OCI-LY3 (cell line): ENCODE results near the gene KLKB1.

Experiments
- H2AFZ ChIP-seq: fragments of 200-600, 300-600 bp; shearing (Covaris generic); 2 replicates; pipeline ENCODE4 v1.6.0; 2014; ENCODE audit warnings: antibody characterized with exemption, low read depth, low read length
- H3K27ac ChIP-seq: fragments of 200-600, 300-600 bp; sonication (generic); 2 replicates; pipeline ENCODE4 v1.5.1; 2014; ENCODE audit warnings: mild to moderate bottlenecking, low read length, moderate library complexity, mixed read lengths
- H3K27me3 ChIP-seq: fragments of 200-600, 300-600 bp; sonication (generic); 2 replicates; pipeline ENCODE4 v1.6.1; 2014; ENCODE audit warnings: low read depth, low read length, mixed read lengths
- H3K36me3 ChIP-seq: fragments of 200-600, 300-600 bp; sonication (generic); replicated peaks from 2 replicates; pipeline ENCODE3; 2014; ENCODE audit warnings: low read depth, low read length, mixed read lengths
- H3K4me1 ChIP-seq: fragments of 300-600, 200-600 bp; sonication (generic); 2 replicates; pipeline ENCODE4 v1.6.1; 2014; ENCODE audit warnings: low read length, mixed read lengths
- H3K4me2 ChIP-seq: fragments of 200-600, 300-600 bp; sonication (generic); 2 replicates; pipeline ENCODE4 v1.6.1; 2014; ENCODE audit warnings: low read length, mixed read lengths
- H3K4me3 ChIP-seq: fragments of 300-600, 200-600 bp; sonication (generic); 2 replicates; pipeline ENCODE4 v1.5.1; 2014; ENCODE audit warnings: antibody characterized with exemption, mild to moderate bottlenecking, low read length, moderate library complexity
- H3K79me2 ChIP-seq: fragments of 300-600, 200-600 bp; shearing (Covaris generic); 2 replicates; pipeline ENCODE4 v1.6.1; 2014; ENCODE audit warnings: mild to moderate bottlenecking, low read length, mixed read lengths
- H3K9ac ChIP-seq: fragments of 300-600, 200-600 bp; shearing (Covaris generic); 2 replicates; pipeline ENCODE4 v1.6.0; 2014; ENCODE audit warnings: mild to moderate bottlenecking, low read length, moderate library complexity
- H3K9me3 ChIP-seq: fragments of 200-600, 300-600 bp; shearing (Covaris generic); 2 replicates; pipeline ENCODE4 v1.6.1; 2014; ENCODE audit warnings: low read length, mixed read lengths; ENCODE audit not compliant: insufficient read depth
- H4K20me1 ChIP-seq: fragments of 200-600, 300-600 bp; sonication (generic); 2 replicates; pipeline ENCODE4 v1.6.1; 2016; ENCODE audit warnings: low read length, mixed read lengths; ENCODE audit not compliant: insufficient read depth
- CTCF ChIP-seq: fragments of 200-600, 300-600 bp; sonication (generic); IDR thresholded peaks from 2 replicates; pipeline ENCODE4 v1.5.1; 2014; ENCODE audit warnings: antibody characterized with exemption, low read length, low read depth
- EZH2phosphoT487 ChIP-seq: fragments of 200-600 bp; shearing (Covaris generic); IDR thresholded peaks from 2 replicates; pipeline ENCODE4 v1.6.1; 2018; ENCODE audit warnings: antibody characterized with exemption, mixed run types, low read depth

KLKB1 gene

GRCh38 chr4:186297013-186297645 is 69.8 kb downstream of the KLKB1 start:
- TF ChIP-seq EZH2phosphoT487 (no peak), CTCF (peak; percentile 42; the same call in 1 of the 2 replicates)
- H3K27me3 ChIP-seq, result no peaks in the 10 kb centered on the region
- H3K4me1 ChIP-seq, result no peaks in the 10 kb centered on the region
- no peak overlapping the region for H3K4me3 ChIP-seq
- H3K4me2 ChIP-seq, result no peak overlapping the region
- no peak overlapping the region for H3K27ac ChIP-seq
- H2AFZ ChIP-seq, result no peak overlapping the region
- H3K9me3 ChIP-seq, result no peaks in the 10 kb centered on the region
- H3K79me2 ChIP-seq, result no peaks in the 10 kb centered on the region
- H4K20me1 ChIP-seq, result no peaks in the 10 kb centered on the region
- H3K9ac ChIP-seq, result no peak overlapping the region
- no peaks in the 10 kb centered on the region for H3K36me3 ChIP-seq

DNA sequence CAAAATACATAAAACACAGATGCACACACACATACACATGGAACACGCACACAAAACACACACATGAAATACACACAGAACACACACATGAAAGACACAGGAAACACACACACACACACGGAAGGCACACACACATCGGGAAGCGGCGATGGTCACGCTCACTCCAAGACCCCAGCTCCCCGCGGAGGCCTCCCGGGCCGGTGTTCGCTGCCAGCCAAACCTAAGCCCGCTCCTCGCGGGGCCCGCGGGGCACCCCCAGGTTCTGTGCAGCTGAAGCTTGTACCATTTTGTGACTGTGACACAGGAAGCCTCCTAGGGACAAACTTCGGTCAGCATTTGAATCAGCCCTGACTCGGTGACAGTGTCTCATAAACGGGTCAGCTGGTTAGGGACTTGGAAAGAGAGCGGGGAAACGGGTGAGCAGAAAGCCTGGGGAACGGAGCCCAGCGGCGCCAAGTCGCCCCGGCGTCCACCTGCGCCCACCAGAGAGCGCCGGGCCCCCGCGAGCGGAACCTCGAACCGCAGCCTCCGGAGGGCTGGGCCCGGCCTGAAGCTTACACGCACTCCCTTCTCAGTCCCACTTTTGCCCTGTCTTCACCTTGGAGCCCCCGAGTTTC is 70.8 kb downstream of the KLKB1 start:
- TF ChIP-seq CTCF (no peak), EZH2phosphoT487 (no peak)
- H3K79me2 ChIP-seq, result no peaks in the 10 kb centered on the region
- no peaks in the 10 kb centered on the region for H3K4me1 ChIP-seq
- no peak overlapping the region for H3K4me3 ChIP-seq
- no peaks in the 10 kb centered on the region for H4K20me1 ChIP-seq
- no peaks in the 10 kb centered on the region for H3K36me3 ChIP-seq
- H3K4me2 ChIP-seq, result no peak overlapping the region
- H3K9me3 ChIP-seq, result no peaks in the 10 kb centered on the region
- no peak overlapping the region for H2AFZ ChIP-seq
- H3K9ac ChIP-seq, result no peak overlapping the region
- H3K27me3 ChIP-seq, result no peaks in the 10 kb centered on the region
- H3K27ac ChIP-seq, result no peak overlapping the region

- TF ChIP-seq CTCF (no peak), EZH2phosphoT487 (no peak)
- Histone ChIP-seq H3K36me3 (no peaks in the 10 kb centered on the region), H3K4me2 (no peak overlapping the region)
These were observed 72.0 kb downstream of the KLKB1 start for GRCh38 chr4:186299291-186299690.

DNA sequence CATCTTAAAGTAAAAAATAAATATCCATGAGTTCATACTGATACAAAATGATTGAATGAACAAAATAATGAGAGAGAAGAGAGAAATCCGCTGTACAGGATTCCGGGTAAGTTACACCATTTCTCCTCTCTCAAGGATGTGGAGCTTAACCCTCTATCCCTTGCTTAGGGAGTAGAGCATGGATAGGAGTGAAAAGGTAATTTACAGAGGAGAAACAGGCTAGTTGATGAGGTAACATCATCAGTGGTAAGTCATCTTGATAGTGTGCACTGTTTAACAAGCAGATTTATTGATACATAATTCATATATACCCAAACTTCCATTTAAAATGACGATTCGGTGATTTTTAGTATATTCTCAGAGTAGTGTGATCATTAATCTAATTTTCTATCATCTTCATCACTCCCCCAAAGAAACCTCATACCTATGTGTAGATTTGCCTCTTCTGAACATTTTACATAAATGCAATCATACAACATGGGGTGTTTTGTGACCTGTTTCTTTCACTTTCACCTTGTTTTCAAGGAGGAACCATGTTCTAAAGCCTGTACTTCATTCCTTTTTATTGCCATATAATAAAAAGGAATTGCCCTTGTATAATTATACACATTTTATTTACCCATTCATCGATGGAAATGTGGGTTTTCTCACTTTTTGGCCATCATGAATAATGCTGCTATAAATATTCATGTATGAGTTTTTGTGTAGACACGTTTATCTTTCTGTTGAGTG is 73.5 kb downstream of the KLKB1 start:
- H3K4me2 ChIP-seq, result no peak overlapping the region
- no peak overlapping the region for H3K4me3 ChIP-seq
- H3K9me3 ChIP-seq, result no peaks in the 10 kb centered on the region

More at GRCh38 chr4:186299291-186299690, 72.0 kb downstream of the KLKB1 start:
- Histone ChIP-seq H3K9me3 (no peaks in the 10 kb centered on the region), H3K4me1 (no peaks in the 10 kb centered on the region), H3K27me3 (no peaks in the 10 kb centered on the region), H3K79me2 (no peaks in the 10 kb centered on the region), H3K27ac (no peak overlapping the region), H4K20me1 (no peaks in the 10 kb centered on the region), H3K9ac (no peak overlapping the region), H3K4me3 (no peak overlapping the region), H2AFZ (no peak overlapping the region)

More for the DNA sequence above, 73.5 kb downstream of the KLKB1 start:
- Histone ChIP-seq H3K79me2 (no peaks in the 10 kb centered on the region), H2AFZ (no peak overlapping the region), H3K27ac (no peak overlapping the region), H3K27me3 (no peaks in the 10 kb centered on the region), H3K36me3 (no peaks in the 10 kb centered on the region), H3K9ac (no peak overlapping the region), H4K20me1 (no peaks in the 10 kb centered on the region), H3K4me1 (no peaks in the 10 kb centered on the region)
- TF ChIP-seq CTCF (no peak), EZH2phosphoT487 (no peak)
